AG09309 (cell line): ENCODE measurements around the gene VLDLR.

Experiments
- DNase-seq: peaks from one replicate; pipeline ENCODE4 v3.0.0-alpha.2; 2010; ENCODE audit warnings: low read depth
- H3K4me3 ChIP-seq: 2 replicates; pipeline ENCODE4 v1.5.1; 2011; ENCODE audit warnings: mild to moderate bottlenecking, low read depth, low read length, moderate library complexity; ENCODE audit not compliant: control insufficient read depth
- TF ChIP-seq, protein P1 (sequence below): IDR thresholded peaks from 2 replicates; pipeline ENCODE4 v1.5.1; 2011; ENCODE audit warnings: mild to moderate bottlenecking, low read depth, low read length, inconsistent platforms; ENCODE audit not compliant: insufficient read depth, control insufficient read depth; ENCODE audit errors: missing control alignments

The VLDLR gene

DNA sequence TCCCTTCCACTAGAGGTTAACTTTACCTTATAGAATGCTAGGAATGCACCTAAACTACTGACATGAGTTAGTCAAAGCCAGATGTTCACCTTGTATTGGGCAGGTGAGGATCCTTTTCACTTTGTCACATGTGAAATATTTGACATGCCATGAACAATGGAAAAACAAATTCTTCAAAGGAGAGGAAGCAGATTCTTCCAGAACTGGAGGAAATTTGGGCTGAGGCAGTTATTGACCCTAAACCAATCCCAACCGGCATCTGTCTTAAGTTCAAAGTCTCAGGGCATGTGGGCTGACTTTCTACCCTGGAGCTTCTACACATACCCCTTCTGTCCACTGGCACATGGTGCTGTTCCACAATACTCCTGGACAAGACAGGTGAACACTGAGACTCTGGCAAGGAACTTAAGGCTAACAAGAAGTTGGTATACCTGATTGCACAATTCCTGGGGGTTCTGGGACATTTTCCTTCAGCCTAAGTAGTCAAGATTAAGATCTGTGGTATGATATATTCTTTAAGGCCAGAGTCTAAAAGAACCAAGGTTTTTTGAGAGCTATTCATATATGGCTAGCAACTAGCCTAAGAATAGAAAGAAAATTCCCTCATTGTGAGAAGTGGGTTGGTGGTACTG is 2.6 kb downstream of the VLDLR start:
- DNase-seq = no peak
- H3K4me3 ChIP-seq = no peak overlapping the region
- TF ChIP-seq, protein P1, sequence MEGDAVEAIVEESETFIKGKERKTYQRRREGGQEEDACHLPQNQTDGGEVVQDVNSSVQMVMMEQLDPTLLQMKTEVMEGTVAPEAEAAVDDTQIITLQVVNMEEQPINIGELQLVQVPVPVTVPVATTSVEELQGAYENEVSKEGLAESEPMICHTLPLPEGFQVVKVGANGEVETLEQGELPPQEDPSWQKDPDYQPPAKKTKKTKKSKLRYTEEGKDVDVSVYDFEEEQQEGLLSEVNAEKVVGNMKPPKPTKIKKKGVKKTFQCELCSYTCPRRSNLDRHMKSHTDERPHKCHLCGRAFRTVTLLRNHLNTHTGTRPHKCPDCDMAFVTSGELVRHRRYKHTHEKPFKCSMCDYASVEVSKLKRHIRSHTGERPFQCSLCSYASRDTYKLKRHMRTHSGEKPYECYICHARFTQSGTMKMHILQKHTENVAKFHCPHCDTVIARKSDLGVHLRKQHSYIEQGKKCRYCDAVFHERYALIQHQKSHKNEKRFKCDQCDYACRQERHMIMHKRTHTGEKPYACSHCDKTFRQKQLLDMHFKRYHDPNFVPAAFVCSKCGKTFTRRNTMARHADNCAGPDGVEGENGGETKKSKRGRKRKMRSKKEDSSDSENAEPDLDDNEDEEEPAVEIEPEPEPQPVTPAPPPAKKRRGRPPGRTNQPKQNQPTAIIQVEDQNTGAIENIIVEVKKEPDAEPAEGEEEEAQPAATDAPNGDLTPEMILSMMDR = no peak

DNA sequence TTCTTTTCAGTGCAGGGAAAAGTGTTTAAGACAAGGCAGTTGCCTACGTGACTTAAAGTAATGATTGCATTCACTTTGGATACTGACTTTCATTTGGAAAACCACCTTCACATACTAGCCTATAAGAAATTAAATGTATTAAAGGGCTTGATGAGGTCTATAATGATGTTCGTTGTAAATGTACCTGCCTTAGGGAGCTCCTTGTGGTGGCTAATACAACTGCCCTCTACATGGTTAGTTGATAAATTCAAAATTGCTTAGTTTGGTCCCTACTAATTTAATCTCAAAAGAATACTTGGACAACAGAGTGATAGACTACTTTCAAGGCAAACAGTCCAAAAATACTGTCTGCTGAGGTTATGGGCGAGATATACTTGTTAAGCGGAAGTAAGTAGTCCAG is 3.8 kb downstream of the VLDLR start:
- no peak overlapping the region for H3K4me3 ChIP-seq
- DNase-seq = no peak
- TF ChIP-seq, protein P1 = no peak

- DNase-seq = no peak
- TF ChIP-seq, protein P1 = no peak
These were observed 7.3 kb downstream of the VLDLR start for GRCh38 chr9:2628919-2629318.

GRCh38 chr9:2630158-2630557 is 8.6 kb downstream of the VLDLR start:
- TF ChIP-seq, protein P1 = no peak

More at GRCh38 chr9:2628919-2629318, 7.3 kb downstream of the VLDLR start:
- no peak overlapping the region for H3K4me3 ChIP-seq

DNA sequence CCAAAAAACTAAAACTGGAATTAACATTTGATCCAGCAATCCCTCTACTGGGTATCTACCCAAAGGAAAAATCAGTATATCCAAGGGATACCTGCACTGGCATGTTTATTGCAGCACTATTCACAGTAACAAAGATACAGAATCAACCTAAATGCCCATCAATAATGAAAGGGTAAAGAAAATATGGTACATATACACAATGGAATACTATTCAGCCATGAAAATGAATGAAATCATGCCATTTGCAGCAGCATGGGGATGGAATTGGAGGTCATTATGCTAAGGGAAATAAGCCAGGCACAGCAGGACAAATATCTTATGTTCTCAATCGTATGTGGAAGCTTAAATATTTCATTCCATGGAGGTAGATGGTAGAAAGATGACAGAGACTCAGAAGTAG is 9.7 kb downstream of the VLDLR start:
- TF ChIP-seq, protein P1 = no peak
- H3K4me3 ChIP-seq = no peak overlapping the region
- no peak for DNase-seq

More at GRCh38 chr9:2630158-2630557, 8.6 kb downstream of the VLDLR start:
- no peak for DNase-seq
- no peak overlapping the region for H3K4me3 ChIP-seq

DNA sequence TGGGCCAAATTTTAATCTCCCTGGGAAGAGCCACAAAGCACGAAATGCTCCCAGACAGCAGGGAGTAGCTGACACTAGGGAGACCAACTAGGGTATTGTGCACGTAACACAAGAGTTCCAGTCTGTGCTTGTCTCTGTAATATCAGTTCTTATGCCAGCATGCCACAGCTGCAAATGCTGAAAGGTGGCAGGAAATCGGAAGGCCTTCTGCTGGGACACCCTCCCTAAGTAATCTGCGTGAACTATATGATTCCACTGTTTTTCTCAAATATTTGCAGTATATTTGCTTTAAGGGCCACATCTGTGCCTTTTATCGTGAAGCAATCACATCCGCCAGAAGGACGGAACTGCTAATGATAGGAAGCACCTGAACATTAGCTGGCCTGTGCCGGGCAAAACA is 12.6 kb downstream of the VLDLR start:
- TF ChIP-seq, protein P1 = no peak
- no peak overlapping the region for H3K4me3 ChIP-seq
- DNase-seq = no peak

GRCh38 chr9:2634818-2635217 is 13.2 kb downstream of the VLDLR start:
- no peak for DNase-seq
- TF ChIP-seq, protein P1 = no peak
- no peak overlapping the region for H3K4me3 ChIP-seq
